GM19468 (cell line): ENCODE measurements around the gene SH3BP4.

Source experiments
- ATAC-seq: cut with Tn5 transposase; IDR thresholded peaks from one replicate; pipeline ENCODE4 v1.9.1; 2021; ENCODE audit warnings: mild to moderate bottlenecking, moderate library complexity, moderate number of reproducible peaks; ENCODE audit not compliant: unreplicated experiment; ENCODE audit errors: extremely low read depth

The SH3BP4 gene

DNA sequence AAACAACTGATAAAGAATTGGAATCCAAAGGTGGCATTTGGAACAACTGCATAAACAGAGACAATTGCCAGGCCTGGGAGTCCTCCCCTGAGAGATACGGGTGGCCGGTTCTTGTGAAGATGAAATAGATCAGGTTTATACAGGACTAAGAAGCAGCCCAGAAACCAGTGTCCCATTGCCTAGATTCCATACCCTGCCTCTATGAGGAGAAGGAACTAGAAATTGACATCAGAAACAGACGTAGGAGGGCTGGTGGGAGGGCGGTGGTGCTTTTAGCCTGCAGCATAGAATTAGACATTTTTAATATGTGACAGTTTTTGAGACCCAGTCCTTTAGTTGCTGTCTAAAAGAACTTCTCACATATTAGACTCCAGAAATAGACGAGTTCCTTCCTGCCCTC lies 11.8 kb upstream of the SH3BP4 start:
- ATAC-seq, result no peak

DNA sequence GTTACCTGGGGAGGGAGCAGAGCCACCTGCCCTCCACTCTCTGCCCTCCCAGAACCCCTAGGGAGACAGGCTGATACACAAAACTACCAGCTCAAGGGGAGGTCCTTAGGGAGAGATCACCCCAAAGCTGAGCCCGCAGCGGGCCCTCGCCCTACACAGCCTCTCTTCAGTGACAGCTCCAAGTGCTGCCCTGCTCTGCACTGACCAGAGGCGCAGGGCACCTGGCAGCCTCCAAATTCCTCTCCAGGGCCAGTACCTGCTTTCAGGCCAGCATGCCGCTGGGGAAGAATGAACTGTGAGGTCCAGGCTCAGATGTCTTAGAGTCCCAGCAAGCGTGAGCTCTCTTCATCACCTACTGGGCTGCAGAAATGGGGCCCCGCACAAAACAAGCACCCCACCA lies 11.3 kb upstream of the SH3BP4 start:
- no peak for ATAC-seq

DNA sequence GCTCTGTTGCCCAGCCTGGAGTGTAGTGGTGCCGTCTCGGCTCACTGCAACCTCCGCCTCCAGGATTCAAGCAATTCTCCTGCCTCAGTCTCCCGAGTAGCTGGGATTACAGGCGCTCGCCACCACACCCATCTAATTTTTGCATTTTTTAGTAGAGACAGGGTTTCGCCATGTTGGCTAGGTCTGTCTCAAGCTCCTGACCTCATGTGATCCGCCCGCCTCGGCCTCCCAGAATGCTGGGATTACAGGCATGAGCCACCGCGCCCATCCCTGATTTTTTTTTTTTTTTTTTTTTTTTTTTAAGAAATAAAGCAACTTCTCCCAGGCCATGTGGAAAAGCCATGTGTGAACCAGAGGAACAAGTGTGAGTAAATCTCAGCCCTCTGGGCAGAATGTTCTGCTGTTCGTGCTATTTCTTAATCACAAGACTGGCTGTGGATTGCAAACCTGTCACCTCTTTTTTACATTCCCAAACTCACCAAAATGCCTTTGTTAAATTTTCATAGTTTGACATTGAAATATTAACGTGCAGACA lies 6.4 kb upstream of the SH3BP4 start:
- ATAC-seq, result no peak

DNA sequence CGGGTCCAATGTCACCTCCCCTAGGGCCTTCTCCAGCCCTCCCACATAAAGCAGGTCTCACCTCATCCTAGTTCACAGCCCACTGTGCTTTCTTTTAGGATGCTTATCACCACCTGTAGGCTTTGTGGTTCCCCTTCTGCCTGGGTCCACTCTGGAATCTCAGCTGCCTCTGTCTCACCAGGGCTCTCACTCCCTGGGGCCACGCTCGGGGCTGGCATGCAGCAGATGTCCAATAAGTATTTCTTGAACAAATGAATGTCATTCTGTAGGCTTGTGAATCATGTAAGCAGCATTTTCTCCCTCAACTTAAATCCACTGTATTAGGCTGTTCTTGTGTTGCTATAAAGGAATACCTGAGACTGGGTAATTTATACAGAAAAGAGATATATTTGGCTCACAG lies 4.3 kb upstream of the SH3BP4 start:
- ATAC-seq, result no peak

DNA sequence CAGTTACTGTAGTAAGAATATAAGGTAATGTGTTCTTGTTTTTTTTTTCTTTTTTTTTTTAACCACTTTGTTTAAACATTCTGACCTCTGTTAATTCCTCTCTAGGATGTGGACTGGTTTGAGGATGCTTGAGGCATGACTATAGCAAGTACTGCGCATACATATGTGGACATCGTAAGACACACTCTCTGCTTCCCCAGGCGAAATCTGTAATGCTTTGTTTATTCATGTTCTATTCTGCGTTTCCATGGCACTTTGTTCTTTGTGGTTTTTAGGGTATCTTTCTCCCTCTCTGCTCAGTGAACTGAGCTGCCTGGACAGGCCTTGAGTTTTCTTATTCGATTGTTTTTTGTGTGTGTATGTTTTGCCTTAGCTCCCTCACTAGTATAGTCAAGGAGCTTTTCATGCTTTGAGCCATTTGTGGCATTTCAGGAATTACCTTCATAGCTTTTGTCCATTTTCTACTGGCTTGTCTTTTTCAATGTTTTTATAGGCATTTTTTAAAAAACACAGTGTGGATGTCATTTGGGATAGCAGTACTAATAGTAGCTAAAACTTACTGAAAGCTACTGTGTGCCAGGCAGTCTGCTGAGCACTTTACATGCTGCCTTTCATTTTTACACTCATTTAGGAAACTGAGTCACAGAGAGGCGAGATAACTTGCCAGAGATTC lies 1.9 kb upstream of the SH3BP4 start:
- no peak for ATAC-seq

DNA sequence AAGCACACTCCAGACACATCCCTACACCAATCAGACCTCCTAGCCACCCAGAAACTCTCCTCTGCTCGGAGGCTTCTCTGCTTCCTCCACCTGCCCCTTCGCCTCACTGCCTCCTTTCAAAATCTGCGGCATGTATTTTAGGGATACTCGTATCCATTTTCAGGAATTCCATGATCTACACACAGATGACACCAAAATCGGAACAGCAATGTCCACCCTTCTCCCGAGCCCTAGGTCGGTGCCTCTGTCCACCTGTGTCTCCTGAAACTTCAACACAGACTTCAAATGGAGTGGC lies 1.4 kb upstream of the SH3BP4 start:
- ATAC-seq, result no peak

DNA sequence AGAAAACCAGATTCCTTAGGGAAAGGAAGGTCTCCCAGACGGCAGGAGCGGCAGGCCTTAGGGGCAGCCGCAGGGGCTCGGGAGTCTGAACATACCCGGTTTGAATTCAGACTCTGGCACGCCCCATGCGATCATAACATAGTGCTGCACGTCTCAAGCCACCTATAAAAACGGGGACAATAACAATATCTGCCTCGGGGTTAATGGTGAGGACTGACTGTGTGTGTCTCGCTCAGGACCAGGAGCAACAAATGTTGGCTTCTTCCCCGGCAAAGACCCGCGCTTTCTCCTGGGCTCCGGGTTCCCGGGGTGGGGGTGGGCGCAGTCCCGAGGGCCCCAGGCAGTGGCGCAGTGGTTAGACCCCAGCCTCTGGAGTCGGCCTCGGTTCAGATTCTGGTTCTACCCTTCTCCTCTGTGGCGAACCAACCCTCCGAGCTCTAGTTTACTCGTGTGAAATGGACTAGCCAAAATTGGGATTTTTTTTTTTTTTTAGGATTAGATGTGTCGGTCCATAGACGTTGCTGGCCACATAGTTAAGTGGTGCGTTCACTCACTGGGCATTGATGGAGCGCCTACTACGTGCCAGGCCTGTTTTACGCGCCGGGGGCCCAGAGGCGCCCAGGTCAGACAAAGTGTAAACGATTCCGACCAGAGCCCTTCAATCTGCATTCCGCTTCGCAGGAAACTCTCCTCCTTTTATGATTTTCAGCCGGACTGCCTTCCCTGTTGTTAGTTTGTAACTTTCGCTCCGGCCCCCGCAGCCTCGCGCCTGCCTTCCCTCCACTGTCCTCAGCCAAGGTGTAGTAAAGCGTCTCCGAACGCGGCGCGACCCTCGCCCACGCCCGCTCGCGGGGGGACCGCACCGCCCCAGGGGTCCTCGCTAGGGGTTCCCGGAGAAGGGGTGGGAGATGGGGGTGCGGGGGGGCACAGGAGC lies 820 bp upstream of the SH3BP4 start:
- ATAC-seq, result no peak

DNA sequence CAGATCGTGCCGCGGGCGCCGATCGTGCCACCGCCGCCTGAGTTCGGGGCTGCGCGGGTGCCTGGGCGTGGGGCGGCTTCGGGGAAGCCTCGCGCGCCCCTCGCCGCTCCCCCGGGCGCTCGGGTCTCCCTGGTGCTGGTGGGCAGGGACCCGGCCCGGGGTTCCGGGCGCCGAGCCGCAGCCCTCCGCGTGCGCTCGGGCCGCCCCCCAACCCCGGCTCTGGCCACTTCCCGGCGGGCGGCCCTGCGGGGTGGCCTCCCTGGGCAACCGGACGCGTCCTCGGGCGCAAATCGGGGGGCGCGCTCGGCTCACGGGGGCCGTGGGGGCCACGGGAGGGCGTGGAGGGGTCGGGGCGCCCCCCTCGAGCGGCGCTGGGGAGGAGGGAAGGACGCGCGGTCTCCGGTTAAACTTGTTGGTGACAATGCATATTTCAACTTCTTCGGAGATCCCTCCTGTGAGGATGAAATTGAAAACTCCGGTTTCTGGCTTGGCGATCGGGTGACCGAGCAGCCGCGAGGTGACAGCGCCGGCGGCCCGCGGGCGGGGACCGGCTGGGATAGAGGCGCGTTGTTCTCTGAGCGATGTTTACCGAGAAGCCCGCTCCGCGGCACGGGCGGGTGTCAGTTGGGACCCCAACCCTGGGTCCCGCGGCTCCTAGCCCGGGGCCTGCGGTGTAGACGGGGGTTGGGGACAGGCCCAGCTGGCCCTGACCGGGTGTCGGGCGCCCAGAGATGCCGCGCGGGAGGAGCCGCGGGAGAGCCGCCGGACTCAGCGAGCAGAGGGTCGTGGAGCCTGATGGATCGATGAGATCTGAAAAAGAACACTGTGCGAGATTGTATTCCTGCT lies 676 bp downstream of the SH3BP4 start:
- no peak for ATAC-seq

DNA sequence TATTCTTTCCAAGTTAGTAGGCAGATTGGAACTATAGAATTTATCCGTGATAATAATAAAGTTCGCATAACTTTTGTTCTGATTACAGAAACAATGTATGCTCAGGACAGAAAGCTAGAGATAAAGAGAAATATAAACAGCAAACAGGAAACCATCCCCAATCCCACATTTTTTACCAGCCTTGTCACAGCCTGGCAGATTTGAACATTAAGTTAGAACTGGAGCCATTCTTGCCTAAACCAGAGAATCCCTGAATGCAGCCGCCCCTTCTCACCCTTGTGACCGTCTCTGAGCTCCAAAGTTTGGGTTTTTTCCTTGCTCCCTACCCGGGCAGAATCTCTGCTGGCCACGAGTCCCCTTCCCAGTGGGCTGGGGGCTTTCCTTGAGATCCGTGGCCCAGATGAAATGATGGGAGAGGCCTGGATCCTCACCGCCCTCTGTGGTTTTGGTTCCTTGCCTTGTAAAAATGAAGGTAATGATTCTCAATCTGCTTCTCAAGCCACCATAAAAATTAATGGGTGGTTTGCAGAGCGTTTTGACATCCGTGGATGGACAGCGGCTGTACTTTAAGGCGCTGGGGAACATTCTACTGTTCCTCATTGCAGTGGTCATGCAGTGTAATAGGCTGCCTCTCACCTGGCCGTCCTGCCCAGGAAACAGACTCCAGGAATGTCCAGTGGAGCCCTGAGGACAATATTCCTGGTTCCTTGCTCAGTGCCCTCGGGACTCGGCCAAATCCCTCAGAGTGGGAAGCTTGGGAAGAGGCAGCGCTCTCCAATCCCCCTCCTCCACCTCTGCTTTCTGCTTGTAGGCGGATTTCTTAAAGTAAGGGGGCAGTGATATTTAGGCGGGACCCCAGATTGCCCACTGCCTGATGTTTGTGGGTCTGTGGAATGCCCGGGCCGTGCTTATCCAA lies 1.6 kb downstream of the SH3BP4 start:
- no peak for ATAC-seq

DNA sequence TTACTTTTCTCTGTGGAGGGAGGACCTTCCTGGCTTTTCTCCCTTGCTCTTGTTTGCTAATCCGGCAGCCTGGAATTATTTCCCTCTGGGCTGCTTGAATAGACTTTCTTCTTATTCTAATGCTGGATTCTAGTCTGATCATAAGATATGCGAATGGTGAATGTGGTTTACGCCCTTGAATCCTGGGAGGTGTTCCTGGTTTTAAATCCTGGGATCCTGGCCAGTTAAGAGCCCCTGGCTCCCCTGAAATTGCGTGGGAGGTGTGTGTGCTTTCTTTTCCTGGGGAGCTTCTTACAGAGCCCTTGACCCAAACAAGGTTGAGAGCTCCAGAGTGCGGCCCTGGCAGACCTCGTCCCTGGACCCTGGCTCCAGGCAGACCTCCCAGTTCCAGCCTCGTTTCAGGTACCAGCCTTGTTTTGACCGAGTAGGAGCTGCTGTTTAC lies 2.8 kb downstream of the SH3BP4 start:
- no peak for ATAC-seq

DNA sequence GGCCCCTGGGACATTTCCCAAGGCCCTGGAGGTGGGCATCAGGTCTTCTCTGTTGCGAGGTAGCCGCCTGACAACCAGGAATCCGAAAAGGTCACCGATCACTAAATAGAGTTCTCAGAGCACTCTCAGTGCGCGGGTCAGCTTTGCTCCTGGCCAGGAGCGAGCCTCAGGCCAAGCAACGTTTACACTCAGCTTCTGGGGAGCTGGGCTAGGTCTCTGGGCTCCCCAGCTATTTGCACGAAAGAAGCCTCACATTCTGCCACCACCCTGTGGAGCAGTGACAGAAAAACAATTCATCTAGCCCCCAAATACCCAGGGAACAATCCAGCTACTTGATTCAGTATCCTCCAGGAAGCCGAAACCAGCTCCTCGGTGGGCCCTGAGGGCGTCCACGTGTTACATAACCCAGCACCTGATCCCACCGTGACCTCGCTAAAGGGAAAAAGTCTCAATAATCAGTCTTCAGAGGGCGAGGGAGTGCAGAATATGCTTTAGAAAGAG lies 3.3 kb downstream of the SH3BP4 start:
- no peak for ATAC-seq

DNA sequence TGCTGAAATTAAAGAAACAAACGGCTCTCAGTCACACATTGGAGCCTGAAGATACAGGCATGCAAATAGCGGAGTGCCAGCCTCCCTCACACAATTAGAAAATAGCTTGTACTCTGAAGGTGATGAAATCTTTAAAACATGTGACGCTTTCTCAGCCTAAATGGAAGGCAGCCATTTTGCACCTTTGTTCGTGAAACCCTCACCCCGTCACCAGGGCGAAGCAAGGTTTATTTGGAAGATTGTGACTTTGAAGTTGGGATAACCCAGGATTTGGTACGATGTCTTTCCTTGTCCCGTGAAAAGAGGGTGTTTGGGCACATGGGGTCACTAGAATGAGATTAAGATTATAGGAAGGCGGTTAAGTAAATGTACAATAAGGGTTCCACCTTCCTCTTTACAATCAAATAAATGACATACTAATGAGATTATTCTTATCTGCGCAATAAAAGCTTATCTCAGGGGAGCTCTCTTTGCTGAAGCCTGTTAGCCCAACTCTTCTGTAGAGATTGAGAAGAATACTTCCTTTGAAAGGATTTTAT lies 4.2 kb downstream of the SH3BP4 start:
- ATAC-seq, result no peak

DNA sequence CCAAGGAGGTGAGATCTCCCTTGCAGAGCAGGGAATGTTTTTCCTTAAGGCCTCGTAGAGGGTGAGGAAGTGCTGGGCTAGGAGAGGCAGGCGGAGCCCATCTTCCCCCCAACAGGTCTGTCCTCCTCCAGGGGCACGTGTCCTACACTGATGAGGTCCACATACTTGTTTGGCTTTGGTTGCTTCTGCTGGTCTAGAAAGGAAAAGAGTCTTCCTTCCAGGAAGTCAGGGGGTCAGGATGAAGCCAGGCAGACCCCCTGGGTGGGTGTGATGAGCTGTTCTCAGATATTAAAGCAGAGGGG lies 6.0 kb downstream of the SH3BP4 start:
- no peak for ATAC-seq

DNA sequence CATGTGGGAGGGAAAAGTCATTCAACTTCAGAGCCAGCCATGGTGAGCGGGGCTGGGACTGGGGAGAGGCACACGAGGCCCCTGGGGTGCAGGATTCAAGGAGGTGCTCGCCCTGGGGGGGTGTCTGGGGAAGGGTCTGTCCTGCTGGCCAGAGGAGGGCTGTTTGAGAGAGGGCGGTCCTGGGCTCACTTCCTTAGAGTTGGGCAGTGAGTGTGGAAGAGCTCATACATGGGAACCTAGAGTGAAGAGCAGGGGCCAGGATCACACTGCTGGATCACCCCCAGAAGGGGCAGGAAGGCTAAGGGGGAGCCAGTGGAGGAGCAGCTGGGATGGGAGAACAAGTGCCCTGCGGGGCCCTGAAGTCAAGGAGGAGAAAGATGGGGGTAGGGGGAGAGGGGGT lies 6.5 kb downstream of the SH3BP4 start:
- ATAC-seq, result no peak

DNA sequence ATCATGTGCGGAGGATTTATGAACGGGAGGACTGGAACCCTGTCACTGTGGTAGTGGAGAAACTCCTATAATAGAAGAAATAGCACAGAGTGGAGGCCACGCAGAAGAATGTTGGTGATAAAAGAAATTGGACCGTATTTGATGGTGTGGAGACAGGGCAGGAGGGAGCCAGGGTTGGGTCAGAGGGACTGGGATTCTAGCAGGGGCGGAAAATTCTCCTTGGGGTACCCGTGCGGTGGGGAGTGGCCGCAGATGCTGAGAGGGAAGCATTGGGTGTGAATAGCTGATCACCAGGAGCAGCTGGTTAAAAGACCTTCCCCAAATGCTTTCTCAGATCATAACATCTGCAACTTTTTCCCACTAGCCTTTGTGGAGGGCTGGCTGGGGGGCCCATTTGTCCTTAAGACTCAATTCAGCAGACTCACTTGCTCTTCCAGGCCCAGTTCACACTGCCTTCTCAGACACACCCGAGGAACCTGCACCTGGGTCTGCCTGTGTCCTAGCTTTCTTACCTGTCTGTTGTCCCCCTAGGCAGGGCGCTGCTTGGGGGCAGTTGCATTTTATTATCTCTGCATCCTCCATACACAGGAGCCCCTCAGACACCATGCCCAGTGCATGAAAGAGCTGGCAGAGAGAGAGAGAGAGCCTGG lies 7.1 kb downstream of the SH3BP4 start:
- no peak for ATAC-seq

DNA sequence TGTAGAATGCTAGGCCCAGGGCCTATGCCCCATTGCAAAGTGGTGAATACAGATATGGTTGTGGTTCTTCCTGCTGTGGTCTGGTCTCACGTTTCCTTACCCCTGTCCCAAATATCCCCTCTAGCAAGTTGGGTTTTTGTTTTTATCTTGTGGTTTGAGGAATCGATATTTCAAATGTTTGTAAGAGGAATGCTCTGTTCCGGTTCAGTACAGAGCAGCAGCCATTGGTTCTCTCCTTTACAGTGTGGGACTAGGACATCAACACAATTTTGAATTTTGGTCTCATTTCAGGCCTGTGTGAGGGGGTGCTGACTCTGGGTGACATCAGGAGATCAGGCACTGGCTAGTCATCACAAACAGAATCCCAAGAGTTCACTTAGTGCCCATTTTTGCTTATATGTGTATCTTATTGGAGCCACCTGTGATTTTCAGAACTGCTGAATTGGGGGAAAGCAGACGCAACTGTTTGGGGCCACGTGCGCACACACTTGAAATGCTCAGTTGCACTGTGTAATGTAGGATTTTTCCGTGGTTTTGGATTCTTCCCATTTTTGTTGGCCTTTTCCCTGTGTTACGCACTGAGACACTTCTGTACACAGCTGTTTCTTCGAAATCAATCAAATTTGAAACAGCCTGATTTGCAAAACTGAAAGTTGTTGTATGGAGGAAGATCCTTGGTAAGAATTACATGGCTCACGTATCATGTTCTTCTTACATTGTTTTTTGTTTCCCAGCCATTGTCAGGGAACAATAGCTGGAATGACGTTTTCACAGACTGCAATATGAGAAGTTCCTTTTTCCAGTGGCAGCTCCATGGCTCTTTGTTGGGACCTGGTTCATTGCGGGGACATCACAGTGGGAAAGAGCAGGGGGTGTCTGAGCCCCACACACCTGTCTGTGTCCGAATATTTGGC lies 8.6 kb downstream of the SH3BP4 start:
- ATAC-seq, result no peak

DNA sequence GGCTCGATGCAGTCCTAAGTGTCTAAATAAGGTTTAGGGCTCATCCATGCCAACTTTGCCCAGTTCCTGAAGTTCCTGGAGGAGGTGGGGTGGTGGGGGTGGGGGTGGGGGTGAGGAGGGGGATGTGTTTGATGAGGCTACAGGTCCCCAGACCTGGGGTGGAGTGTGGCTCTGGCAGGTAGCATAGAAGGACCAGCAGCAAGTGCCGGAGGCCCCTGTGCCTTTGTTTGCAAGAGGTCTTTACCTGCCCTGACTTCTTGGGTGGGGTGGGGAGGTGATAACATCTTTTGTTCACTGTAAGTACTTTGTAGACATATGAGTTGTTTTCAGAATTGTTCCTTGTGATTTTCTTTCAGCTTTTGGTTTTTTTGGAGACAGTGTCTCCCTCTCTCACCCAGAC lies 10.0 kb downstream of the SH3BP4 start:
- ATAC-seq, result no peak
